HUES48 (cell line): ENCODE measurements around the gene PHLDB1.

ENCODE experiments used
- H3K27ac ChIP-seq: one replicate; pipeline ENCODE4 v1.7.0; 2013; ENCODE audit warnings: low read depth, low read length, inconsistent platforms
- H3K27me3 ChIP-seq: 2 replicates; pipeline ENCODE4 v1.6.1; 2013; ENCODE audit warnings: mild to moderate bottlenecking, low read length; ENCODE audit not compliant: control insufficient read depth, insufficient read depth
- H3K36me3 ChIP-seq: 2 replicates; pipeline ENCODE4 v1.6.1; 2013; ENCODE audit warnings: low read length; ENCODE audit not compliant: control insufficient read depth, insufficient read depth
- H3K4me1 ChIP-seq: 2 replicates; pipeline ENCODE4 v1.6.1; 2013; ENCODE audit warnings: mild to moderate bottlenecking, low read length; ENCODE audit not compliant: control insufficient read depth, insufficient read depth
- H3K4me3 ChIP-seq: 2 replicates; pipeline ENCODE4 v1.5.1; 2013; ENCODE audit warnings: mild to moderate bottlenecking, low read depth, low read length
- H3K9ac ChIP-seq: 2 replicates; pipeline ENCODE4 v1.6.1; 2013; ENCODE audit warnings: mild to moderate bottlenecking, low read depth, low read length, moderate library complexity
- H3K9me3 ChIP-seq: 2 replicates; pipeline ENCODE4 v1.6.1; 2013; ENCODE audit warnings: low read length; ENCODE audit not compliant: control insufficient read depth, insufficient read depth

The PHLDB1 gene

GRCh38 chr11:118633979-118634378 is 26.6 kb downstream of the PHLDB1 start:
- H3K27ac ChIP-seq: peak overlapping the region; percentile 89
- peaks cover 64% of the 10 kb centered on the region for H3K36me3 ChIP-seq
- peaks cover 31% of the 10 kb centered on the region for H3K4me1 ChIP-seq
- no peak overlapping the region for H3K9ac ChIP-seq
- H3K27me3 ChIP-seq: no peaks in the 10 kb centered on the region
- peak overlapping the region; percentile 65; the same call in 1 of the 2 replicates for H3K4me3 ChIP-seq
- H3K9me3 ChIP-seq: no peaks in the 10 kb centered on the region

DNA sequence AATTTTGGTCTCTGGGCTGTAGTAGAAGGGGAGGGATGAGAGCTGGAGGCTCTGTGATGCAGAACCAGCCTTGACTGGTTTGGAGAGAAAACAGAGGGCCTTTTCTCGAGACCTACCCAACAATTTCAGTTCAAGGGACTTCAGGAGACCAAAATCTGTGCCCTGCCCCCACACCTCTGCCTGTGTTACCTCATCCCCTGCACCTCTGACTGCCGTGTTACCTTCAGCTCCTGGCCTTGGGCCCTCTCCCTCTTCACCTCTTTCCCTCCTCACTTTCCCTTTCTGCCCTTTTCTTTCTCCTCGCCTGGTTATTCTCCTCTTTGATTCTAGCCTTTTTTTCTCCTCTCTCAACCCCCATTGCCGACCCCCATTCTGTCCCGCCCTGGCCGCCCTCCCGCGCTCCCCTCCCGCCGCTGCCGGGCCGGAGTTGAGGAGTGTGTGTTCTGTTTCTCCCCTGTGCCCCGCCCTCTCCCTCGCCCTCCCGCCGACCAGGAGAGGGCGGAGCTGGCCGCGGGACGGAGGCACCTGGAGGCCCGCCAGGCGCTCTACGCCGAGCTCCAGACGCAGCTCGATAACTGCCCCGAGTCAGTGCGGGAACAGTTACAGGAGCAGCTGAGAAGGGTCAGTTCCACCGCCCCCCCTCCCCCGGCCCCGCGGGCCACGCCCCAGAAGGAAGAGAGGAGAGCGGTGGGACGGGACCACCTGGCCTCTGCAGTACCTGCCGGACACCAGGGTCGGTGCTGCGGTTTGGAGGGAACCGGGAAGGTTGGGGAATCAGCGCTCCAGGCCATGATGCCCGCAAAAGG is 27.2 kb downstream of the PHLDB1 start:
- peaks cover 31% of the 10 kb centered on the region for H3K4me1 ChIP-seq
- H3K9me3 ChIP-seq: no peaks in the 10 kb centered on the region
- H3K27me3 ChIP-seq: no peaks in the 10 kb centered on the region
- peaks cover 63% of the 10 kb centered on the region for H3K36me3 ChIP-seq
- peak overlapping the region; percentile 89 for H3K27ac ChIP-seq
- peak overlapping the region; percentile 84 for H3K9ac ChIP-seq
- H3K4me3 ChIP-seq: peak overlapping the region; percentile 65

DNA sequence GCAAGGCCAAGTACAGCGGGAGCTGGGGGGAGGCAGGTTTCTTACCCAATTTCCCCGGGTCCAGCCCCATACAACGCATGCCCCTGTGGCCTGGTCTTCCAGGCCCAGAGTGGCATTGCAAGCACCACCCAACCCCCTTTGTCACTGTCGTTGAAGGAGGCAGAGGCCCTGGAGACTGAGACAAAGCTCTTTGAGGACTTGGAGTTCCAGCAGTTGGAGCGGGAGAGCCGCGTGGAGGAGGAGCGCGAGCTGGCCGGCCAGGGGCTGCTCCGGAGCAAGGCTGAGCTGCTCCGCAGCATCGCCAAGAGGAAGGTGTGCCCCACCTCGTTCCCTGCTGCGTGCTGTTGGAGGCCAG is 27.8 kb downstream of the PHLDB1 start:
- Histone ChIP-seq H3K27ac (peak overlapping the region; percentile 89), H3K9ac (peak overlapping the region; percentile 84), H3K4me3 (peak overlapping the region; percentile 65), H3K4me1 (peaks cover 31% of the 10 kb centered on the region), H3K36me3 (peaks cover 65% of the 10 kb centered on the region), H3K9me3 (no peaks in the 10 kb centered on the region), H3K27me3 (no peaks in the 10 kb centered on the region)

GRCh38 chr11:118635642-118636041 is 28.2 kb downstream of the PHLDB1 start:
- H3K27me3 ChIP-seq: no peaks in the 10 kb centered on the region
- H3K4me1 ChIP-seq: peaks cover 31% of the 10 kb centered on the region
- H3K9ac ChIP-seq: peak overlapping the region; percentile 84
- peak overlapping the region; percentile 89 for H3K27ac ChIP-seq
- H3K9me3 ChIP-seq: no peaks in the 10 kb centered on the region
- peak overlapping the region; percentile 65 for H3K4me3 ChIP-seq
- H3K36me3 ChIP-seq: peaks cover 65% of the 10 kb centered on the region

DNA sequence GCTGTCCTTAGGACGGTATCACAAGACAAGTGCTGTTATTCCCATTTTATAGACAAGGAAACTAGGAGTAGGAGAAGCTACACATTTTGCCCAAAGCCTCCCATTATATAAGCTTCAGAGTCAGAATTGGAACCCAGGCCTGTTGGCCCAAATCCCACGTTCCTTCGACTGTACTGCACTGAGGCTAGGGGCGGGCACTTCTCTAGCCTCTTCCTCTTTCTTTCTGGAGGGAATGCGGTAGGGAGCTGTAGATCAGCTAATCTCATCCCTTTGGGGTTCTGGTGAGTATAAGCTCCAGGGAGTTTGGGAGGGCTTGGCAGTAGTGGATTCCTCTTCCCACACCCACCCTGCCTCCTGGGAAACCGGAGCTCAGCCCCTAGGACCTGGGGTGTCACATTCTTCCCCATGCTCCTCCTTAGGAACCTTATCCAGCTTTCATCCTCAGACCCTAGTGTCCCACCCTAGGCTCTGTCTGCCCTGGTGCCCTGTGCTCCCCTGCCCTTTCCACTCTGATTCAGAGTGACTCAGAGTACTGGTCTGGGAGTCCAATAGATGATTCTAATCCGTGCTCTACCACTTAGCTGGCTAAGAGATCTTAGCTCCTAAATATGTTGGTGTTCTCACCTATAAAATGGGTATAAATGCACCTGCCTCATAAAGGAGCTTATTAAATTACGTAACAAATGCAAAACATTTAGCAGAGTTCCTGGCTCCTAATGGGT is 29.3 kb downstream of the PHLDB1 start:
- Histone ChIP-seq H3K4me1 (peaks cover 31% of the 10 kb centered on the region), H3K9me3 (no peaks in the 10 kb centered on the region), H3K9ac (no peak overlapping the region), H3K27ac (no peak overlapping the region), H3K27me3 (no peaks in the 10 kb centered on the region), H3K36me3 (peaks cover 66% of the 10 kb centered on the region), H3K4me3 (no peak overlapping the region)

- H3K36me3 ChIP-seq: peaks cover 74% of the 10 kb centered on the region
- H3K9me3 ChIP-seq: no peaks in the 10 kb centered on the region
- no peak overlapping the region for H3K4me3 ChIP-seq
- H3K27ac ChIP-seq: no peak overlapping the region
- H3K27me3 ChIP-seq: no peaks in the 10 kb centered on the region
- peaks cover 27% of the 10 kb centered on the region for H3K4me1 ChIP-seq
- no peak overlapping the region for H3K9ac ChIP-seq
Observed at GRCh38 chr11:118638726-118639125, 31.3 kb downstream of the PHLDB1 start.

- Histone ChIP-seq H3K9me3 (no peaks in the 10 kb centered on the region), H3K4me1 (peaks cover 20% of the 10 kb centered on the region), H3K27me3 (no peaks in the 10 kb centered on the region), H3K36me3 (peaks cover 86% of the 10 kb centered on the region), H3K9ac (no peak overlapping the region), H3K4me3 (no peak overlapping the region), H3K27ac (no peak overlapping the region)
Observed at GRCh38 chr11:118639899-118640298, 32.5 kb downstream of the PHLDB1 start.

- no peak overlapping the region for H3K9ac ChIP-seq
Observed at GRCh38 chr11:118640332-118641154, 33.1 kb downstream of the PHLDB1 start.

GRCh38 chr11:118641397-118642019 is 34.1 kb downstream of the PHLDB1 start:
- Histone ChIP-seq H3K4me3 (no peak overlapping the region), H3K4me1 (peaks cover 5% of the 10 kb centered on the region; the same call in 1 of the 2 replicates), H3K27me3 (no peaks in the 10 kb centered on the region), H3K27ac (no peak overlapping the region), H3K9ac (no peak overlapping the region), H3K36me3 (peaks cover 92% of the 10 kb centered on the region), H3K9me3 (no peaks in the 10 kb centered on the region)

More at GRCh38 chr11:118640332-118641154, 33.1 kb downstream of the PHLDB1 start:
- Histone ChIP-seq H3K9me3 (no peaks in the 10 kb centered on the region), H3K36me3 (peaks cover 92% of the 10 kb centered on the region), H3K27me3 (no peaks in the 10 kb centered on the region), H3K4me1 (peaks cover 15% of the 10 kb centered on the region), H3K27ac (no peak overlapping the region), H3K4me3 (no peak overlapping the region)

- Histone ChIP-seq H3K27me3 (no peaks in the 10 kb centered on the region), H3K9ac (no peak overlapping the region), H3K4me3 (no peak overlapping the region), H3K27ac (no peak overlapping the region), H3K9me3 (no peaks in the 10 kb centered on the region), H3K36me3 (peaks cover 92% of the 10 kb centered on the region), H3K4me1 (no peaks in the 10 kb centered on the region)
Observed at GRCh38 chr11:118643142-118643994, 36.0 kb downstream of the PHLDB1 start.
